GM18517 (cell line): Measurements from ENCODE around the gene KLK5.

Source experiments
- ATAC-seq: cut with Tn5 transposase; IDR thresholded peaks from one replicate; pipeline ENCODE4 v1.9.1; 2021; ENCODE audit warnings: mild to moderate bottlenecking, moderate library complexity; ENCODE audit not compliant: unreplicated experiment

The KLK5 gene

GRCh38 chr19:50969413-50969760 lies 16.5 kb upstream of the KLK5 start, which contains the start of gene KLK6:
TSS of gene KLK6 (minus strand) at chr19:50969591. CDS start at chr19:50968104, 1,487 bp downstream.
- no peak for ATAC-seq

- no peak for ATAC-seq
These were observed 16.0 kb upstream of the KLK5 start for GRCh38 chr19:50968716-50969412.

- no peak for ATAC-seq
These were observed 15.3 kb upstream of the KLK5 start for GRCh38 chr19:50967929-50968715.

GRCh38 chr19:50964266-50964665 lies 11.4 kb upstream of the KLK5 start:
- no peak for ATAC-seq

GRCh38 chr19:50963381-50963780 lies 10.5 kb upstream of the KLK5 start:
- no peak for ATAC-seq

- no peak for ATAC-seq
These were observed 9.4 kb upstream of the KLK5 start for GRCh38 chr19:50962245-50962644.

- ATAC-seq: no peak
These were observed 7.1 kb upstream of the KLK5 start for GRCh38 chr19:50959731-50960500.

GRCh38 chr19:50957587-50957986 lies 4.7 kb upstream of the KLK5 start:
- ATAC-seq: no peak

GRCh38 chr19:50949861-50950260 lies 3.0 kb downstream of the KLK5 start:
- ATAC-seq: no peak

- ATAC-seq: no peak
These were observed 5.7 kb downstream of the KLK5 start for GRCh38 chr19:50947123-50947522.

GRCh38 chr19:50944795-50945194 lies 8.0 kb downstream of the KLK5 start:
- no peak for ATAC-seq

GRCh38 chr19:50943074-50943828 lies 9.6 kb downstream of the KLK5 start:
- ATAC-seq: no peak

GRCh38 chr19:50939596-50939995 lies 13.2 kb downstream of the KLK5 start:
- ATAC-seq: no peak

GRCh38 chr19:50933640-50934039 lies 19.2 kb downstream of the KLK5 start:
- no peak for ATAC-seq

GRCh38 chr19:50932690-50933083 lies 20.2 kb downstream of the KLK5 start:
- ATAC-seq: no peak

GRCh38 chr19:50932018-50932689 lies 20.7 kb downstream of the KLK5 start:
- ATAC-seq: no peak

GRCh38 chr19:50931023-50931422 lies 21.8 kb downstream of the KLK5 start:
- no peak for ATAC-seq

GRCh38 chr19:50928831-50929230 lies 24.0 kb downstream of the KLK5 start:
- no peak for ATAC-seq

- no peak for ATAC-seq
These were observed 26.7 kb downstream of the KLK5 start for GRCh38 chr19:50926144-50926543.

GRCh38 chr19:50925734-50926133 lies 27.1 kb downstream of the KLK5 start:
- ATAC-seq: no peak
